ENCODE results near the gene MTHFR.

The MTHFR gene

GRCh38 chr1:11850156-11850555 lies 44.4 kb upstream of the MTHFR start:
- H3K14ac ChIP-seq (ENCODE audit: low read length): no peak overlapping the region
- no peak overlapping the region for H2BK5ac ChIP-seq (ENCODE audit: low read depth, low read length, poor library complexity)
- no peak overlapping the region for H2BK12ac ChIP-seq (ENCODE audit: low read length)
- DNase-seq: no peak
- no CpG with 5 or more reads among the region's 11 CpGs for WGBS (ENCODE audit: extremely low coverage, insufficient coverage, insufficient read length)
- H4K8ac ChIP-seq (ENCODE audit: low read depth, low read length): no peak overlapping the region
- H3K4me3 ChIP-seq (ENCODE audit: low read depth, low read length): no peak overlapping the region
- H3K4ac ChIP-seq (ENCODE audit: low read depth, low read length): no peak overlapping the region
- no peak overlapping the region for H2BK120ac ChIP-seq (ENCODE audit: insufficient read depth, low read length, poor library complexity)
- no peak overlapping the region for H3K23ac ChIP-seq (ENCODE audit: low read length)
- H3K27ac ChIP-seq (ENCODE audit: low read depth, low read length): no peak overlapping the region
- no peaks in the 10 kb centered on the region for H3K79me1 ChIP-seq (ENCODE audit: low read length)
- H4K12ac ChIP-seq (ENCODE audit: low read depth, low read length): no peak overlapping the region
- no peaks in the 10 kb centered on the region for H3K9me3 ChIP-seq (ENCODE audit: insufficient read depth, low read depth, low read length)
- no peak overlapping the region for H3K9ac ChIP-seq (ENCODE audit: low read length)
- peaks cover 18 to 20% of the 10 kb centered on the region in 2 experiments for H3K36me3 ChIP-seq (ENCODE audit: control insufficient read depth in 1 of 2, insufficient read depth in 2 of 2, low read length in 2 of 2)
- no peak overlapping the region for H2AK5ac ChIP-seq (ENCODE audit: low read length)
- no peaks in the 10 kb centered on the region for H3K79me2 ChIP-seq (ENCODE audit: control insufficient read depth, insufficient read depth, low read length, poor library complexity)
- H4K91ac ChIP-seq (ENCODE audit: low read depth, low read length): no peak overlapping the region
- H2AFZ ChIP-seq (ENCODE audit: insufficient read depth, low read length, poor library complexity): no peak overlapping the region
- no peaks in the 10 kb centered on the region for H3K4me1 ChIP-seq (ENCODE audit: control insufficient read depth in 1 of 2, insufficient read depth in 2 of 2, low read length in 2 of 2)
- no peak overlapping the region for H3K18ac ChIP-seq (ENCODE audit: low read length)
- no peak overlapping the region for H3K4me2 ChIP-seq (ENCODE audit: low read length)
- no peaks in the 10 kb centered on the region for H3K27me3 ChIP-seq (ENCODE audit: insufficient read depth, low read length)

DNA sequence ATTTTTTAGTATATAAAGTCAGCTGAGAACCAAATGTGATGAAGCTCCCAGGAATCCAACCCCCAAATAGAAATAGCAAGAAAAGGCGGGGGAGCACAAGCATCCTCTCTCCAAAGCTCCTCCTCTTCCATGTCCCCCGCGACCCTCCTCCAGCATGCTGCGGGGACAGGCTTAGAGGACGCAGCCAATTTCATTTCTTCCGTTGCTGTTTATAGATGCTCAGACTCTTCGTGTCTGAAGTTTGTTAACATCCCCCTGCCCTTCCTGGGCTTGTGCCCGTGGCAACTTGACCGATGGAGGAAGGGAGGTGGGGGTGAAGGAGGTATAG lies 42.6 kb upstream of the MTHFR start:
- Histone ChIP-seq H2AK5ac (ENCODE audit: low read length) (no peak overlapping the region), H2BK12ac (ENCODE audit: low read length) (no peak overlapping the region), H3K4me2 (ENCODE audit: low read length) (no peak overlapping the region), H3K27me3 (ENCODE audit: insufficient read depth, low read length) (no peaks in the 10 kb centered on the region), H4K91ac (ENCODE audit: low read depth, low read length) (no peak overlapping the region), H3K9me3 (ENCODE audit: insufficient read depth, low read depth, low read length) (no peaks in the 10 kb centered on the region), H3K79me2 (ENCODE audit: control insufficient read depth, insufficient read depth, low read length, poor library complexity) (no peaks in the 10 kb centered on the region), H3K14ac (ENCODE audit: low read length) (no peak overlapping the region), H3K4me1 (ENCODE audit: control insufficient read depth in 1 of 2, insufficient read depth in 2 of 2, low read length in 2 of 2) (no peaks in the 10 kb centered on the region), H3K79me1 (ENCODE audit: low read length) (no peaks in the 10 kb centered on the region), H2BK120ac (ENCODE audit: insufficient read depth, low read length, poor library complexity) (no peak overlapping the region), H2BK5ac (ENCODE audit: low read depth, low read length, poor library complexity) (no peak overlapping the region), H3K36me3 (ENCODE audit: control insufficient read depth in 1 of 2, insufficient read depth in 2 of 2, low read length in 2 of 2) (peaks cover 28 to 35% of the 10 kb centered on the region in 2 experiments), H3K4me3 (ENCODE audit: low read depth, low read length) (no peak overlapping the region), H3K9ac (ENCODE audit: low read length) (no peak overlapping the region), H3K23ac (ENCODE audit: low read length) (no peak overlapping the region), H3K4ac (ENCODE audit: low read depth, low read length) (no peak overlapping the region), H3K27ac (ENCODE audit: low read depth, low read length) (no peak overlapping the region), H3K18ac (ENCODE audit: low read length) (no peak overlapping the region), H4K8ac (ENCODE audit: low read depth, low read length) (no peak overlapping the region), H4K12ac (ENCODE audit: low read depth, low read length) (no peak overlapping the region), H2AFZ (ENCODE audit: insufficient read depth, low read length, poor library complexity) (no peak overlapping the region)
- no peak for DNase-seq
- no CpG with 5 or more reads among the region's 9 CpGs for WGBS (ENCODE audit: extremely low coverage, insufficient coverage, insufficient read length)

DNA sequence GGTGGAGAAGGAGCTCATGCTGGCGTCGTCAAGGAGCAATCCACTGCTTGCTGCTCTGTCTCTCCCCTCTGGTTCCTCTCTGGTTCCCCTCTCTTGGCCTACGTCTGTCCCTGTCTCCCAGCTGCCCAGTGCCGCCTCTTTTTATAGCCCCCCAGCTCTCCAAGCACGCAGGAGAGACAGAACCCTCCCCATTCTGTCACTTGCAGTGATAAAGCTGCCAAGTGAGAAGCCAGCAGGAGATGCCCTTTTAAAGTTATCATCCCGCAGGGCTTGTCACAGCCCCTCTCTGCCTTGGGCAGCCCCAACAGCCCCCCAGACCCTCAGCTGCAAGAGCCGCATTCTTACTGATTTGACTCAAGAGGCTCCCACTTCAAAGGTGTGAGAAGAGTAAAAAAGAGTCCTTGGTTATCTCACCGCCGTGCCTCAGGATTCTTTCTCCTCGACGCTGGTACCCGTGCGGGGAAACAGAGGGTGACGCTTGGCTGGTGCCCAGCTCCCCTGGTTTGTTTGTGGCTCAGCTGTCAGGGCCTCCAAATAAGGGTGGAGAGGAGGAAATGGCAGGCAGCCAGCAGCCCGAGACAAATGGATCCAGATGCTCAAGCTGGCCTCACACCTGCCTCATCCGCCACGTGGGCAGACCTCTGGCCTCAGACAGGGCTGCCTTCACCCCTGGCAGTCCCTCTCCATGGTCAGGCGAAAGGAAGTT lies 42.1 kb upstream of the MTHFR start, which contains the start of gene NPPA:
NPPA (minus strand) TSS at position 117 of the 706 bp plus-strand sequence; CDS start at position 18, 99 bp downstream.
- Histone ChIP-seq H3K4me3 (ENCODE audit: low read depth, low read length) (no peak within 1 kb of the TSS), H3K27ac (ENCODE audit: low read depth, low read length) (no peak within 1 kb of the TSS), H2AK5ac (ENCODE audit: low read length) (no peak within 1 kb of the TSS), H4K8ac (ENCODE audit: low read depth, low read length) (no peak within 1 kb of the TSS), H2BK5ac (ENCODE audit: low read depth, low read length, poor library complexity) (no peak within 1 kb of the TSS), H3K36me3 (ENCODE audit: control insufficient read depth in 1 of 2, insufficient read depth in 2 of 2, low read length in 2 of 2) (peaks cover 28 to 35% of the 10 kb centered on the region in 2 experiments), H3K4me2 (ENCODE audit: low read length) (no peak within 1 kb of the TSS), H2AFZ (ENCODE audit: insufficient read depth, low read length, poor library complexity) (no peak within 1 kb of the TSS), H2BK12ac (ENCODE audit: low read length) (no peak within 1 kb of the TSS), H3K79me2 (ENCODE audit: control insufficient read depth, insufficient read depth, low read length, poor library complexity) (no peaks in the 10 kb centered on the region), H2BK120ac (ENCODE audit: insufficient read depth, low read length, poor library complexity) (no peak within 1 kb of the TSS), H4K91ac (ENCODE audit: low read depth, low read length) (no peak within 1 kb of the TSS), H3K27me3 (ENCODE audit: insufficient read depth, low read length) (no peaks in the 10 kb centered on the region), H3K9me3 (ENCODE audit: insufficient read depth, low read depth, low read length) (no peaks in the 10 kb centered on the region), H3K18ac (ENCODE audit: low read length) (no peak within 1 kb of the TSS), H3K4me1 (ENCODE audit: control insufficient read depth in 1 of 2, insufficient read depth in 2 of 2, low read length in 2 of 2) (no peaks in the 10 kb centered on the region), H3K14ac (ENCODE audit: low read length) (no peak within 1 kb of the TSS), H3K4ac (ENCODE audit: low read depth, low read length) (no peak within 1 kb of the TSS), H3K79me1 (ENCODE audit: low read length) (no peaks in the 10 kb centered on the region), H3K9ac (ENCODE audit: low read length) (no peak within 1 kb of the TSS), H3K23ac (ENCODE audit: low read length) (no peak within 1 kb of the TSS), H4K12ac (ENCODE audit: low read depth, low read length) (no peak within 1 kb of the TSS)
- no CpG with 5 or more reads among the region's 18 CpGs for WGBS (ENCODE audit: extremely low coverage, insufficient coverage, insufficient read length)
- no peak for DNase-seq

DNA sequence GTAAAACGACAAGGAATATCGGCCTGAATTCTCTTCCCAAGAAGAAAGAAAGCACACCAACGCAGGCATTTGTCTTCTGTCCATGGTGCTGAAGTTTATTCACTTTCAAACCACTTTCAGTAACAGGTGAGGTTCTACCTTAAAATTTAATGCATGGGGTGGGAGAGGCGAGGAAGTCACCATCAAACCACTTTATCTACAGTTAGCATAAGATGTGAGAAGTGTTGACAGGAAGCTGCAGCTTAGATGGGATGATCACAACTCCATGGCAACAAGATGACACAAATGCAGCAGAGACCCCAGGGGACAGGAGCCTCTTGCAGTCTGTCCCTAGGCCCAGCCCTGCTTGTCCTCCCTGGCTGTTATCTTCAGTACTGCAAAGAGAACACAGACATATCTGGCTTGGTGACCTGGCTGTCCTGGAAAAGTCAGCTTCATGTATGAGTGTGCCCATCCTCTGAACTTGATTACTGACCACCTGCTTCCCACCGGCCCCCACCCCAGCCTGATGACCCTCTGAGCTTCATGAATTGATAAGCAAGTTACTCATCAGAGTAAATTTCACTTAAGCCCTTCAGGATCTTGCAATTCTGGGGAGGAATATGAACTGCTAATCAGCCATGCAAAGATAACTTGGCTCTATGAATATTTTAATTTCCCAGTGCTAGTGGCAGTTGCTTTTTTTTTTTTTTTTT lies 40.0 kb upstream of the MTHFR start:
- Histone ChIP-seq H3K4me3 (ENCODE audit: low read depth, low read length) (no peak overlapping the region), H3K4me2 (ENCODE audit: low read length) (no peak overlapping the region), H2BK120ac (ENCODE audit: insufficient read depth, low read length, poor library complexity) (no peak overlapping the region), H3K4me1 (ENCODE audit: control insufficient read depth in 1 of 2, insufficient read depth in 2 of 2, low read length in 2 of 2) (no peaks in the 10 kb centered on the region), H3K36me3 (ENCODE audit: control insufficient read depth in 1 of 2, insufficient read depth in 2 of 2, low read length in 2 of 2) (peaks cover 44 to 54% of the 10 kb centered on the region in 2 experiments), H2BK5ac (ENCODE audit: low read depth, low read length, poor library complexity) (no peak overlapping the region), H3K23ac (ENCODE audit: low read length) (no peak overlapping the region), H3K27me3 (ENCODE audit: insufficient read depth, low read length) (no peaks in the 10 kb centered on the region), H3K27ac (ENCODE audit: low read depth, low read length) (no peak overlapping the region), H4K8ac (ENCODE audit: low read depth, low read length) (no peak overlapping the region), H2AFZ (ENCODE audit: insufficient read depth, low read length, poor library complexity) (no peak overlapping the region), H3K4ac (ENCODE audit: low read depth, low read length) (no peak overlapping the region), H2BK12ac (ENCODE audit: low read length) (no peak overlapping the region), H4K12ac (ENCODE audit: low read depth, low read length) (no peak overlapping the region), H3K79me2 (ENCODE audit: control insufficient read depth, insufficient read depth, low read length, poor library complexity) (no peaks in the 10 kb centered on the region), H3K9ac (ENCODE audit: low read length) (no peak overlapping the region), H3K79me1 (ENCODE audit: low read length) (no peaks in the 10 kb centered on the region), H4K91ac (ENCODE audit: low read depth, low read length) (no peak overlapping the region), H2AK5ac (ENCODE audit: low read length) (no peak overlapping the region), H3K18ac (ENCODE audit: low read length) (no peak overlapping the region), H3K9me3 (ENCODE audit: insufficient read depth, low read depth, low read length) (no peaks in the 10 kb centered on the region), H3K14ac (ENCODE audit: low read length) (no peak overlapping the region)
- DNase-seq: peak in 1 of 2 donors; percentile 71
- no CpG with 5 or more reads among the region's 5 CpGs for WGBS (ENCODE audit: extremely low coverage, insufficient coverage, insufficient read length)

All from trophoblast cell (in vitro differentiated cells and primary cell).